ACC112 (cell line): ENCODE data around the gene ABCG2.

ENCODE experiments used
- H2AFZ ChIP-seq: fragments of 200-600 bp; sonication (generic); one replicate; pipeline ENCODE4 v1.6.0; 2017; ENCODE audit warnings: antibody characterized with exemption, low read length; ENCODE audit not compliant: unreplicated experiment
- H3K27ac ChIP-seq: fragments of 200-600 bp; sonication (generic); 2 replicates; pipeline ENCODE4 v1.5.1; 2014; ENCODE audit warnings: low read depth, mild to moderate bottlenecking, antibody characterized with exemption, low read length, moderate library complexity
- H3K27me3 ChIP-seq: fragments of 200-600 bp; sonication (generic); 2 replicates; pipeline ENCODE4 v1.6.1; 2014; ENCODE audit warnings: mild to moderate bottlenecking, antibody characterized with exemption, low read length, moderate library complexity, mixed read lengths; ENCODE audit not compliant: insufficient read depth
- H3K36me3 ChIP-seq: fragments of 200-600 bp; sonication (generic); 2 replicates; pipeline ENCODE4 v1.6.1; 2016; ENCODE audit warnings: mild to moderate bottlenecking, antibody characterized with exemption, low read length, moderate library complexity, mixed read lengths; ENCODE audit not compliant: insufficient read depth
- H3K4me1 ChIP-seq: fragments of 200-600 bp; sonication (generic); one replicate; pipeline ENCODE4 v1.6.1; 2016; ENCODE audit warnings: low read length, mixed read lengths; ENCODE audit not compliant: insufficient read depth, unreplicated experiment, control insufficient read depth
- H3K4me3 ChIP-seq: fragments of 200-600 bp; sonication (generic); 2 replicates; pipeline ENCODE4 v1.5.1; 2014; ENCODE audit warnings: mild to moderate bottlenecking, low read depth, low read length
- H3K79me2 ChIP-seq: fragments of 200-600 bp; sonication (generic); one replicate; pipeline ENCODE4 v1.6.0; 2016; ENCODE audit warnings: low read length; ENCODE audit not compliant: control insufficient read depth, unreplicated experiment, insufficient read depth

Gene ABCG2

GRCh38 chr4:88077911-88078524 is 80.4 kb downstream of the ABCG2 start:
- Histone ChIP-seq H2AFZ (no peak overlapping the region), H3K4me3 (no peak overlapping the region), H3K36me3 (peaks cover 11% of the 10 kb centered on the region), H3K27ac (no peak overlapping the region), H3K79me2 (no peaks in the 10 kb centered on the region), H3K27me3 (no peaks in the 10 kb centered on the region), H3K4me1 (no peaks in the 10 kb centered on the region)

GRCh38 chr4:88075336-88075735 is 83.1 kb downstream of the ABCG2 start:
- no peak overlapping the region for H3K4me3 ChIP-seq
- no peaks in the 10 kb centered on the region for H3K27me3 ChIP-seq
- no peak overlapping the region for H2AFZ ChIP-seq
- H3K79me2 ChIP-seq, result no peaks in the 10 kb centered on the region
- H3K4me1 ChIP-seq, result no peaks in the 10 kb centered on the region
- H3K36me3 ChIP-seq, result peaks cover 31% of the 10 kb centered on the region
- H3K27ac ChIP-seq, result no peak overlapping the region

GRCh38 chr4:88070031-88070430 is 88.4 kb downstream of the ABCG2 start:
- peaks cover 69% of the 10 kb centered on the region for H3K36me3 ChIP-seq

GRCh38 chr4:88064410-88064809 is 94.0 kb downstream of the ABCG2 start:
- no peak overlapping the region for H3K4me3 ChIP-seq
- no peak overlapping the region for H2AFZ ChIP-seq
- no peaks in the 10 kb centered on the region for H3K27me3 ChIP-seq
- H3K36me3 ChIP-seq, result peaks cover 38% of the 10 kb centered on the region
- no peaks in the 10 kb centered on the region for H3K79me2 ChIP-seq
- no peak overlapping the region for H3K27ac ChIP-seq
- H3K4me1 ChIP-seq, result no peaks in the 10 kb centered on the region

More at GRCh38 chr4:88070031-88070430, 88.4 kb downstream of the ABCG2 start:
- H3K27ac ChIP-seq, result no peak overlapping the region
- no peaks in the 10 kb centered on the region for H3K79me2 ChIP-seq
- no peak overlapping the region for H3K4me3 ChIP-seq
- no peak overlapping the region for H2AFZ ChIP-seq
- H3K4me1 ChIP-seq, result no peaks in the 10 kb centered on the region
- H3K27me3 ChIP-seq, result no peaks in the 10 kb centered on the region

GRCh38 chr4:88063634-88064296 is 94.7 kb downstream of the ABCG2 start:
- H2AFZ ChIP-seq, result no peak overlapping the region
- H3K27ac ChIP-seq, result no peak overlapping the region
- H3K36me3 ChIP-seq, result peaks cover 40% of the 10 kb centered on the region
- no peaks in the 10 kb centered on the region for H3K27me3 ChIP-seq
- H3K4me3 ChIP-seq, result no peak overlapping the region
- no peaks in the 10 kb centered on the region for H3K4me1 ChIP-seq
- no peaks in the 10 kb centered on the region for H3K79me2 ChIP-seq

- Histone ChIP-seq H3K27me3 (no peaks in the 10 kb centered on the region), H3K4me1 (no peaks in the 10 kb centered on the region), H3K27ac (no peak overlapping the region), H3K79me2 (no peaks in the 10 kb centered on the region), H3K36me3 (peaks cover 39% of the 10 kb centered on the region), H3K4me3 (no peak overlapping the region), H2AFZ (no peak overlapping the region)
These were observed 95.6 kb downstream of the ABCG2 start for GRCh38 chr4:88062843-88063242.

GRCh38 chr4:88062311-88062710 is 96.1 kb downstream of the ABCG2 start:
- Histone ChIP-seq H2AFZ (no peak overlapping the region), H3K27me3 (no peaks in the 10 kb centered on the region), H3K79me2 (no peaks in the 10 kb centered on the region), H3K4me1 (no peaks in the 10 kb centered on the region), H3K36me3 (peaks cover 37% of the 10 kb centered on the region), H3K4me3 (no peak overlapping the region), H3K27ac (no peak overlapping the region)

- Histone ChIP-seq H3K79me2 (no peaks in the 10 kb centered on the region), H3K36me3 (peaks cover 37% of the 10 kb centered on the region), H2AFZ (no peak overlapping the region), H3K4me3 (no peak overlapping the region), H3K27ac (no peak overlapping the region), H3K27me3 (no peaks in the 10 kb centered on the region), H3K4me1 (no peaks in the 10 kb centered on the region)
These were observed 98.0 kb downstream of the ABCG2 start for GRCh38 chr4:88060431-88060830.

GRCh38 chr4:88059766-88060165 is 98.7 kb downstream of the ABCG2 start:
- Histone ChIP-seq H3K4me1 (no peaks in the 10 kb centered on the region), H3K36me3 (peaks cover 31% of the 10 kb centered on the region), H2AFZ (no peak overlapping the region), H3K27ac (no peak overlapping the region), H3K4me3 (no peak overlapping the region), H3K79me2 (no peaks in the 10 kb centered on the region), H3K27me3 (no peaks in the 10 kb centered on the region)

- Histone ChIP-seq H3K27me3 (no peaks in the 10 kb centered on the region), H3K4me1 (no peaks in the 10 kb centered on the region), H3K79me2 (no peaks in the 10 kb centered on the region), H2AFZ (no peak overlapping the region), H3K4me3 (no peak overlapping the region), H3K36me3 (peaks cover 31% of the 10 kb centered on the region), H3K27ac (no peak overlapping the region)
These were observed 100.1 kb downstream of the ABCG2 start for GRCh38 chr4:88058295-88058694.

GRCh38 chr4:88054901-88055300 is 103.5 kb downstream of the ABCG2 start:
- no peaks in the 10 kb centered on the region for H3K27me3 ChIP-seq
- no peak overlapping the region for H3K4me3 ChIP-seq
- H3K4me1 ChIP-seq, result no peaks in the 10 kb centered on the region
- H3K27ac ChIP-seq, result no peak overlapping the region
- H3K36me3 ChIP-seq, result peaks cover 31% of the 10 kb centered on the region
- H3K79me2 ChIP-seq, result no peaks in the 10 kb centered on the region
- no peak overlapping the region for H2AFZ ChIP-seq
